NCI-H146 treated with DMSO at 0.1 percent for 48 hours (cell line): Measurements from ENCODE around the gene TMED6.
"Not testable (repeated sequence)": the region's sequence is repeated elsewhere in the genome, so short reads cannot be mapped to it uniquely, and the experiment has no call there.

ENCODE experiments used
- DNase-seq: peaks from one replicate; lab custom pipeline; 2025; ENCODE audit not compliant: unreplicated experiment; lab: John Stamatoyannopoulos, UW

Gene TMED6

GRCh38 chr16:69363281-69363717 is 11.7 kb upstream of the TMED6 start:
- DNase-seq: no peak

DNA sequence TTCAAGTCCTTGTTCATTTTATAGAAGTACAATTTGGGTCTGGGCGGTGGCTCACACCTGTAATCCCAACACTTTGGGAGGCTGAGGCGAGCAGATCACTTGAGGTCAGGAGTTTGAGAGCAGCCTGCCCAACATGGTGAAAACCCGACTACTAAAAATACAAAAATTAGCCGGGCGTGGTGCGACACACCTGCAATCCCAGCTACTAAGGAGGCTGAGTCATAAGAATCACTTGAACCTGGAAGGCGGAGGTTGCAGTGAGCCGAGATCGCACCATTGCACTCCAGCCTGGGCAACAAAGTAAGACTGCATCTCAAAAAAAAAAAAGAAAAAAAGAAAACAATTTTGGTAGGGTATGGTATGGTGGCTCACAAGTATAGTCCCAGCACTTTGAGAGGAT is 8.5 kb upstream of the TMED6 start:
- not testable (repeated sequence) for DNase-seq

GRCh38 chr16:69350536-69351133 is 951 bp downstream of the TMED6 start:
- DNase-seq: no peak

- no peak for DNase-seq
Measured at GRCh38 chr16:69349536-69349935, 2.0 kb downstream of the TMED6 start.

DNA sequence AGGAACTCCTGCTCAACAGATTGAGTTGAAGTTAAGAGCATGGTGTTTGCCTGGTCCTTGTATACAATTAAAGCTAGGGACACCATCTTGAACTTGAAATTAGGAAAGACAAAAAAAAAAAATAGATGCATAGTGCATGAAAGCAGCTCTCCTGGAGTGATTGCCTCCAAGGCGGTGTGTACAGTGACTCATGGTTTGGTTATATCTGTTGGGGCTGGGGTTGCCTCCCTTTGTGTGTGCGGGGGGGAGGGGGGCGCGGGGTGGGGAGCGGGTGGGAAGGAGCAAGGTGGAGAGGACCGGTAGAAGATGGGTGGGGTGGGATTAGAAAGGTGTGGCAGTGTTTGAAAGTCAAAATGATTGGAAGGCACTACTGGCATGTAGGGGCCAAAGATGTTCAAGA is 3.4 kb downstream of the TMED6 start:
- no peak for DNase-seq

GRCh38 chr16:69346683-69347082 is 4.9 kb downstream of the TMED6 start:
- no peak for DNase-seq

GRCh38 chr16:69345923-69346322 is 5.7 kb downstream of the TMED6 start:
- DNase-seq: no peak

- no peak for DNase-seq
Measured at GRCh38 chr16:69344171-69344570, 7.4 kb downstream of the TMED6 start.

- no peak for DNase-seq
Measured at GRCh38 chr16:69340095-69340644, 11.4 kb downstream of the TMED6 start.

DNA sequence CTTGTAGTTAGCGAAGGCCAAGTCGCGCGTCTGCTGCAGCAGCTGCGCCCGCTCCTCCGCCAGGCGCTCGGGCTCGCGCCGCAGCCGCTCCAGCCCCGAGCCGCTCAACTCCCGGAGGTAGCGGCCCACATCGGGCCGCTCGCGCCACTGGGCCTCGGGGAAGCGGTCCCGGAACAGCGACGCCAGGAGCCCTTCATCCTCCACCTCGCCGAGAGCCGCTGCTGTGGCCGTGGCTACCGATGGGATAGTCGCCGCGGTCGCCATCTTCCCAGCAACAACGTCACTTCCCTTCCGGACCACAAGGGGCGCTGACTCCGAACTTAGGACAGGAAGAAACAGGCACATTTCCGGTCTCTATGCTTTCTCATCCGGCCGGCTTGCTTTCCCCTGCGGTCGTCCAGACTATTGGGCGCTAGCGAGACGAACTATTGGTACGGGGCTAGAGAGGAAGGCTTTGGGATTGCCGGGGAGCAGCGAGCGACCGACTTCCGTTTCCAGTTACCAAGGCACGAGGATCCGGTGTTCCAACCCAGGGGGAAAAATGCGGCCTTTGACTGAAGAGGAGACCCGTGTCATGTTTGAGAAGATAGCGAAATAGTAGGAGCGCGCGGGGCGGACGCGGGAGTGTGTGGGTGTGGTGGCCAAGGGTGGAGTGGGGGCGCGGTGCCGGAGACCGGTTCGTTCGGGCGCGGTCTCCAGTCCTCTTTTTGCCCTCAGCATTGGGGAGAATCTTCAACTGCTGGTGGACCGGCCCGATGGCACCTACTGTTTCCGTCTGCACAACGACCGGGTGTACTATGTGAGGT is 12.1 kb downstream of the TMED6 start, which contains the start of the genes COG8 and NIP7:
COG8 (minus strand) TSS at position 276 of the 806 bp plus-strand sequence; CDS start at position 264, 12 bp downstream.
NIP7 (plus strand) TSS at position 484 of the 806 bp plus-strand sequence; CDS start at position 542, 58 bp downstream.
- peak; percentile 91 for DNase-seq

DNA sequence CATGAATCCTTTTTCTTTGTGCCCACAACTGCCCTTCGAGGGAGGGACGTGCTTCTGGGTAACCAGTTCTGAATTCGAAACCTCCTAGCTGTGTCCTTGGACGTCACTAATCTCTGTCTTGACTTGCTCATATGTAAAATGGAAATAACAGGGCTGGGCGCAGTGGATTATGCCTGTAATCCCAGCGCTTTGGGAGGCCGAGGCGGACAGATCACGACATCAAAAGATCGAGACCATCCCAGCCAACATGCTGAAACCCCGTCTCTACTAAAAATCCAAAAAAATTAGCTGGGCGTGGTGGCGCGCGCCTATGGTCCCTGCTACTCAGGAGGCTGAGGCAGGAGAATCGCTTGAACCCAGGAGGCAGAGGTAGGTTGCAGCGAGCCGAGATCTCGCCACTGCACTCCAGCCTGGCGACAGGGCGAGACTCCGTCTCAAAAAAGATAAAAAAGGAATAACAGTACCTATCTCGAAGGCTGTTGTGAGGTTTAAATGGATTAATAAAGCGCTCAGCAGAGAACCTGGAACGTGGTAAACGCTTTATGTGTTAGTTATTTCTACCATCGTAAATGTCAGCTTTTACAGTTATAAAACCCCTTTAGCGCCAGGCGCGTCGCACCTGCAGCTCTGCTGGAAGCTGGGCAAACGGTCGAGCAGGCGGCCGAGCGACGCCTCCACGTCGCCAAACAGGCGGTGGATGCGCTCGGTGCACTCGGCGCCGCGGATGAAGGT is 12.9 kb downstream of the TMED6 start:
- no peak for DNase-seq

GRCh38 chr16:69334696-69335095 is 16.9 kb downstream of the TMED6 start:
- DNase-seq: no peak

DNA sequence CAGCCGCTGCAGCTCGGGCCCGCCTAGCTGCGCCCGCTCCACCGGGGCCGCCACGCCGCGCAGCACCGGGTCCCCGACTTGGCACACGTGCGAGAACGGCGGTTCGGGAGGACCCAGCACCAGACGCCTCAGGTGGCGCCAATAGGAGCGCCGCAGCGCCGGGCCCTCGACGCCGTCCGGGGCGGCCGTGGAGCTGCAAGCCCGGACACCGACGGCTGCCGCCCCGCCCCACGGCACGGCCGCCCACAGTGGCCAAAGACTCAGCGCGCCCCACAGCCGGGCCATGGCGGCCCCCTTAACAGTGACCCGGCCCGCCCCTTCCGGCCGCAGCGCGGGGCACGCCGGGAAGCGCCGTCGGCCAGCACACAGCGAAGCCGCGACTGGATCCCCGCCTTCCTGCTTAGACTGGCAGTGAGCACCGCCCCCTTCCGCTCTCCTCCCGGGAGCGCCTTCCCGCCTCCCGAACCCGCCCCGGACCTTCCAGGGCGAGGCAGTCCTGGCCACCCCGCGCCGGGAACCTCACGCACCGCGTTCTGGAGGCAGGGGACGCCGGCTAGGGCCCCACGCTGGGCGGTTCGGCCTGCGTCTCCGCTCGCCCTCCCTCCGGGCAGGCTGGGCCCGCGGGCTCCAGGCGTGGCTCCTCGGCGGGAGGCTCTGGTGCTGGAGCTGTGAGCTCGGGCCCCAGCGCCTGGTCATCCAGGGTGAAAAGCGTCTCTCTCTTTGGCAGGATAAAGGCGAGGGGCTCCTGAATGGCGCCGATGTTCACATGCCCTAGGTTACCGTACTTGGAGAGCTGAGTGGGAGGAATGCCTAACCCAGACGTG is 21.1 kb downstream of the TMED6 start, which contains the start of gene PDF:
PDF (minus strand) TSS at position 303 of the 824 bp plus-strand sequence; CDS start at position 285, 18 bp downstream.
- peak; percentile 56 for DNase-seq

- no peak for DNase-seq
Measured at GRCh38 chr16:69329369-69330285, 22.0 kb downstream of the TMED6 start.

DNA sequence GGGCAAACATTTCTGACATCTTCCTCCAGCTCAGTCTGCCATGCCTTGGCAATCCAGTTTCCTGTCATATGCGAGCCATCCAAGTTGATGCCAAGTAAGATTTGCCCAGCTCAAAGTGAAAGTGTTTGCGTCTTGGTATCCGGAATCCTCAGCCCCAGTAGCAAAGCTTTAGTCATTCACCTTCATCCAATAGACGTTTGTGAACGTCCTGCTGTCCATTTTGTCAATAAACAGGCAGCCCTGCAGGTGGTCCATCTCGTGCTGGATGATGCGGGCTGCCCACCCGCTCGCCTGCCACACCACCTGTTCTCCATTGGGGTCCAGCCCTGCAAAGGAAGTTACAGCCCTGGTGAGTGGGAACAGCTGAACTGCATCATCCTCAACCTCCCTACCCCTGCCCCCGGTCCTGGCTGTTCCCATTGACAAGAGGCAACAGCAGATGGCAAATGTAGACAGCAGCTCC is 22.7 kb downstream of the TMED6 start:
- DNase-seq: no peak

GRCh38 chr16:69327585-69328310 is 23.8 kb downstream of the TMED6 start:
- DNase-seq: no peak

DNA sequence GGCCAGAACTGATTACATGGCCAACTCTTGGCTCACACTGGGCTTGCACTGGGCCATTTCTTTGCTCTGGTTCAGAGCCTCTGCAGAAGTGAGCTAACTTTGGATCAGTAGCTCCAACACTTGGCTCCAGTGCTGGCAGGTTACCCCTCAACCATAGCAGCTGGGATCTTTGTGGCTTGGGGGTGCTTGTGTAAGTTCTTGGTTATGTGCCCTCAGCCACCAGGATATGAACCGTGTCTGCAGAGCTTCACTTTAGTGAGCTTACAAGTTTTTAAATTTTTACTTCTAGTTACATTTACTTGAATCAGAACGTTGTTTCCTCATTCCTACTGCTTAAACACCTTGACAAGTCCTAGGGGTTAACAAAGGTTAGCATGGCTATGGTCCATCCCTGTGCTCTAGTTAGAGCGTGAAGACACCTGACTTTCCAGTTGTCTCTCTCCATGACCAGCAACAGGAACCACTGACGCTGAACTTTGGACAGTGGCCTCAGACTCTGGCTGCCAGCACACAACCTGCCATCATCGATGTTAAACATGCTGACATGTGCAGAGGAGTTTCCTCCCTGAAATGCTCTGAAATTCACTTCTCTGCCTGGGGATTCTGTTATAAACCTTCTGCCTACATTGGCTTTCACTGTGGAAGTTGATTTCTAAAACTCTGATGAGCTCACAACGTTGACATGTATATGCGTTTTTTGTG is 25.3 kb downstream of the TMED6 start:
- DNase-seq: no peak

DNA sequence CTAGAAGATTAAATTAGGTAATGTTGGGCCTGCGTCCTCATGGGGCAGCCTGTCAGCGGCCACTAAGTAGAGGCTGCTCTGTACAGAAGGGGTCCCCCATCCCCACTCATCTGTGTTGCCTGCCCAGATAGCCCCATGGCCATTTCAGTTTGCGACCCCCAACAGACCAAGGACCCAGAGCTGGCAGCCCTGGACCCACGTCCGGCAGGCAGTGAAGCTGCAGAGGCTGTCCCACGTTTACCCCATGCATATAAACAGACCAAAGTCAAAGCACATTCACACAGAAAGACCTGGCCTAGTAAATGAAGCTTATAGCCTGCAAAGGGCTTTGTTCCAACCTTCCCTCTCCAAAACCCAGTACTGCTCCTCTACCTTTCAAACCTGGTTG is 25.8 kb downstream of the TMED6 start:
- no peak for DNase-seq
